Peyer's patch (tissue), 4 donors: ENCODE data around the gene KCNMA1.

Experiments
- POLR2A ChIP-seq, 2 donors: fragments of 450-650 bp; IDR thresholded peaks; one replicate each; pipeline ENCODE4 v1.5.1; 2017; ENCODE audit warnings: antibody characterized with exemption in 2 of 2, mild to moderate bottlenecking in 2 of 2, moderate library complexity in 2 of 2
- TF ChIP-seq, protein P1 (sequence below), 6 experiments: fragments of 450-650 bp in 4 of 6; fragments of 200-600 bp in 2 of 6; sonication (generic) in 1 of 6; IDR thresholded peaks; one replicate each; pipeline ENCODE4 v1.5.1; 2017 to 2019; ENCODE audit warnings: antibody characterized with exemption in 6 of 6, mild to moderate bottlenecking in 3 of 6, moderate library complexity in 1 of 6

DNA sequence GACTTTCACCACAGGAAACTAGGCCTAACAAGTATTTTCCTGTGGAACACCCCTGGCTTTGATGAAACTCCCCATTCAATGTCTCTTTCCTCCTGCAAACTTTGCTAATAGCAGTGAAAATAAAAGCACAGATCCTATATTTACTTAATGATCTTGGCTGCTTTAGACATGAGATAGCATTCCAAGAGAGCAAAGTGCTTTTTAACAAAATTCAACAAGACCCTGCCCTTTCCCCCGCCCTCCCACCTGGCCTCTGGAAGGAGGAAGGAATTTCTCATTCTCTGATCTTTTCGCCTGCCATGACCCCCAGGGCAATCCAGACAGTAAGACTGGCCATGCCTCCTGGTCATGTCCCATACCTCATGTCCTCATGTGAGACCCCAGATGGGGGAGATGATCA, 185.7 kb downstream of the KCNMA1 start:
- TF ChIP-seq, protein P1, sequence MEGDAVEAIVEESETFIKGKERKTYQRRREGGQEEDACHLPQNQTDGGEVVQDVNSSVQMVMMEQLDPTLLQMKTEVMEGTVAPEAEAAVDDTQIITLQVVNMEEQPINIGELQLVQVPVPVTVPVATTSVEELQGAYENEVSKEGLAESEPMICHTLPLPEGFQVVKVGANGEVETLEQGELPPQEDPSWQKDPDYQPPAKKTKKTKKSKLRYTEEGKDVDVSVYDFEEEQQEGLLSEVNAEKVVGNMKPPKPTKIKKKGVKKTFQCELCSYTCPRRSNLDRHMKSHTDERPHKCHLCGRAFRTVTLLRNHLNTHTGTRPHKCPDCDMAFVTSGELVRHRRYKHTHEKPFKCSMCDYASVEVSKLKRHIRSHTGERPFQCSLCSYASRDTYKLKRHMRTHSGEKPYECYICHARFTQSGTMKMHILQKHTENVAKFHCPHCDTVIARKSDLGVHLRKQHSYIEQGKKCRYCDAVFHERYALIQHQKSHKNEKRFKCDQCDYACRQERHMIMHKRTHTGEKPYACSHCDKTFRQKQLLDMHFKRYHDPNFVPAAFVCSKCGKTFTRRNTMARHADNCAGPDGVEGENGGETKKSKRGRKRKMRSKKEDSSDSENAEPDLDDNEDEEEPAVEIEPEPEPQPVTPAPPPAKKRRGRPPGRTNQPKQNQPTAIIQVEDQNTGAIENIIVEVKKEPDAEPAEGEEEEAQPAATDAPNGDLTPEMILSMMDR (IDR thresholded peaks at IDR 0.05) = no peak
- no peak for TF ChIP-seq POLR2A (IDR thresholded peaks at IDR 0.05)
